Caki2 (cell line): Measurements from ENCODE around the gene PKD2L1. TPM values are rescaled to one million over a fixed set of nuclear protein-coding genes. Genes with fewer than 3 reads are reported as not detected.

Experiments
- DNase-seq: peaks from one replicate; pipeline ENCODE4 v3.0.0-alpha.2; 2015; ENCODE audit warnings: low read depth
- in situ Hi-C: cut with HindIII; loops from 2 replicates; pipeline ENCODE4 v1.10.0; 2016; ENCODE audit warnings: low sequenced_read_pairs, low pct_unique_long_range_greater_than_20kb, mixed read lengths
- total RNA-seq: library from RNA; depleted of rRNA; stranded (reverse); fragments of >200 nt; shearing (Covaris generic); gene quantifications from 2 replicates; pipeline ENCODE4 v1.2.3, GENCODE V29; 2014; ENCODE audit warnings: low replicate concordance

PKD2L1 gene
- total RNA-seq, 1 experiment from 2014 or later = not detected

DNA sequence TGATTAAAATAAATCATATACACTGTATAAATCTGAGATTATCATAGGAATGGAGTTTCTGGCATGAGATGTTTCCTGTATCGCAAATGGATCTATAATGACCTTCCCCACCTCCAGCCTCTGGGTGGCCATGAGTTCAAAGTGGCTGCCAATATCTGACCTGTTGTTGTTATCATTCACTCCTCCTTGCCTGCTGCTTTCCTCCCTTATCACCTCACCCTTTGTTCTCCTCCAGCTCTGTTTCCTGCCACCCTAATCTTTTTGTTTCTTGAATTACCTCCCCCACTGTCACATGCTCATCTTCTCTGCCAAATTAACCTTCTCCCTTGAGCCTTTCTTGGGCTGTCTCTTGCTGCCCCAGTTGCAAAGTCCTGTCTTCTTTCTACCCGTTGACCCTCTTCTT, 29.0 kb upstream of the PKD2L1 start:
- in situ Hi-C loops = no loop called here
- no peak for DNase-seq

DNA sequence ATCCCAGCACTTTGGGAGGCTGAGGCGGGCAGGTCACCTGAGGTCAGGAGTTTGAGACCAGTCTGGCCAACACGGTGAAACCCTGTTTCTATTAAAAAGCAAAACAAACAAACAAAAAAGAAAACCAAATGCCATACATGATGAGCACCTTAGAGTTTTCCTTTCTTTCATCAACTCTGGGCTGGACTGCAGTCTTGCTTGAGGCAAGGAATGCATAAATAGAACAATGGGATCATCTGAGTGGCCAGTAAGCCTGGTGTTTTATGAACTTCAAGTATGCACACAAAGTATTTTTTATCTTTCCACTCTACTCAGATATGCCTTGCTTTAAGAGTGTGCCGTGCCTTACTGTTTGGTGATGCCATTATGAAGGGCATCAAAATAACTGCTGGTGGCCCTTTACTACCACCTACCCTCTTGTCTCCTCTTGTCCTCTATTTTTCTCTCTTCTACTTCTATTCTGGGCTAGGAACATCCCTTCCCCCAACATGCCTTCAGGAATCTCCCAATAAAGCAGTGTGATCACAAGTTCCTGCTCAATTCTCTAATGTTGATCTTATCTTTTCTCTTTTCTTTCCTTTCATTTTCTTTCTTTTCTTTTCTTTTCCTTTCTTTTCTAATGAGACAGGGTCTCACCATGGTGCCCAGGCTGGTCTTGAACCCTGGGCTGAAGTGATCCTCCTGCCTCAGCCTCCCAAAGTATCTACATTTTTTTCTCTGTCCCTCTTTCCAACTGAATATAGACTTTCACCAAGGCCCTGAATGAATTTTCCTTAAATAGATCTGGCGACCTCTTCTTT, 27.2 kb upstream of the PKD2L1 start:
- in situ Hi-C loops = no loop called here
- DNase-seq = no peak

DNA sequence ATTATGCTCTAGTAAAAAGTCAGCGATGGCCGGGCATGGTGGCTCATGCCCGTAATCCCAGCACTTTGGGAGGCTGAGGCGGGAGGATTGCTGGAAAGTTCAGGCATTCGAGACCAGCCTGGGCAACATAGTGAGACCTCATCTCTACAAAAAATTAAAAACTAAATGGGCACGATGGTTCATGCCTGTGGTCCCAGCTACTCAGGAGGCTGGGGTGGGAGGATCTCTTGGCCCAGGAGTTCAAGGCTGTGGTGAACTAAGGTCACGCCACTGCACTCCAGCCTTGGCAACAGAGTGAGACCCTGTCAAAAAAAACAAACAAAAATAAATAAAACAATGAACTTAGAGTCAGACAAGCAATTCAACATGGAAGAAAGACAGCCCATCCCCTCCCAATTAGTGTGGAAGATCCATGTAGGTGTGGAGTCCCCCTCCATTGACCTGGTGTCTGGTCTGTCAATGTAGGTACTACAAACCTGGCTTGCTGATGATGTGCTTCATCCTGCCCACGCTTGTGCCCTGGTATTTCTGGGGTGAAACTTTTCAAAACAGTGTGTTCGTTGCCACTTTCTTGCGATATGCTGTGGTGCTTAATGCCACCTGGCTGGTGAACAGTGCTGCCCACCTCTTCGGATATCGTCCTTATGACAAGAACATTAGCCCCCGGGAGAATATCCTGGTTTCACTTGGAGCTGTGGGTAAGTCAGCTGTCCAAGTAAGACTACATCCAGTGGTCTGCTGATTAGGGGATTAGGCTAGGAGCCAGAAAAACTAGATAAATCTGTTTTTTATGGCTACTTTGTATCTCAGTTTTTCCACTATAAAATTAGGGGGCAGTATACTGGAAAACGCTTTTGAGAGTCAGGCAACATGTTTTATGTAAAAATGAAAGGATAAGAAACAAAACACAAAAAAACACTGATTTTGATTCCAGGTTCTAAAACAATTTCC, 26.3 kb upstream of the PKD2L1 start:
- in situ Hi-C loops = no loop called here
- no peak for DNase-seq

DNA sequence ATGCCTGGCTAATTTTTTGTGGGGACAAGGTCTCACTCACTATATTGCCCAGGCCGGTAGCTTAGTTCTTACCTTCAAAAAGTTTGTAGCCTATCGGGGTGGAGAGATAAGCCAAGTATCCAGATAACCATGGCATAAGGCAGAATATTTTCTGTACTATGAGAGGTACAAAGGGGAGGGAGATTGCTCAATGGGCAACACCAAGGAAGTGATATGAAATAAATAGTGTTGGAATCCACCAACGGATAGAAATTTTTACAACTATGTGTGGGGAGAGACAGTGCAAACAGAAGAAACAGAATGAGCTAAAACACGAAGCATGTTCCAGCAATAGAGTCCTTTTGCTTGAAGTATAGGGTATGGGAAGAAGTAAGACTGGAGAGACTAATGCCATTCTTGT, 25.1 kb upstream of the PKD2L1 start:
- in situ Hi-C loops = no loop called here

DNA sequence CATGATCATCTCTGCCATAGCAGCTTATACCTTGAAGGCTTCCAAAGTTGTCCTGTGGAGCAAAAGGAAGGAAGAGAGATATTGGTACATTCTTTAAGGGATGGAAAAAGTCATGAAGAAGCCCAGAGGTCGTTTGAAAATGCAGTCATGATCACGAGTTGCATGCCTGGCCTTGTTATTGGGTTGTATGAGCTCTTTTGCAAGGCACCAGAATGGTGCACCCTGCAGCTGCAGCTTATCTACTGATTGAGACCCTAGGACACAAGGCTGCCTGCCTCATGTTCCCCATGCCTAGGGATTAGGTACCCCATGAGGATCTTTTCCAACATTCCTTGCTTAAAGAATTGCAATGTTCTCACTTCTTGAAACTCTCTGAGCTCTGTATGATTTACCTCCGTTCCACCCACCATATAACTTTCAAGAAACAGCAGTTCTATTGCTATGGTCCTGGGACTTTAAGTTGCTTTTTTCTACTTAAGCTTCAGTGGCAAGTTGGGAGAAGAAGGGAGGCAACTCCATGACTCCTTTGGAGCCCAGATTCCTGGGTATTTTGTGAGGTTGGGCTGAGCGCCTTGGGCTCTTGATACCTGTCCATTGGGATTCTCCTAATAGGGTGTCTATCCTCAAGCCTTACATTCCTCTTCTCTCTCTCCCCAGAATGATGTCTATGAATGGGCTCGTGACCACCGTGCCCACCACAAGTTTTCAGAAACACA, 23.9 kb upstream of the PKD2L1 start:
- in situ Hi-C loops = no loop called here
- DNase-seq = no peak

More for the DNA sequence above, 25.1 kb upstream of the PKD2L1 start:
- DNase-seq = no peak

DNA sequence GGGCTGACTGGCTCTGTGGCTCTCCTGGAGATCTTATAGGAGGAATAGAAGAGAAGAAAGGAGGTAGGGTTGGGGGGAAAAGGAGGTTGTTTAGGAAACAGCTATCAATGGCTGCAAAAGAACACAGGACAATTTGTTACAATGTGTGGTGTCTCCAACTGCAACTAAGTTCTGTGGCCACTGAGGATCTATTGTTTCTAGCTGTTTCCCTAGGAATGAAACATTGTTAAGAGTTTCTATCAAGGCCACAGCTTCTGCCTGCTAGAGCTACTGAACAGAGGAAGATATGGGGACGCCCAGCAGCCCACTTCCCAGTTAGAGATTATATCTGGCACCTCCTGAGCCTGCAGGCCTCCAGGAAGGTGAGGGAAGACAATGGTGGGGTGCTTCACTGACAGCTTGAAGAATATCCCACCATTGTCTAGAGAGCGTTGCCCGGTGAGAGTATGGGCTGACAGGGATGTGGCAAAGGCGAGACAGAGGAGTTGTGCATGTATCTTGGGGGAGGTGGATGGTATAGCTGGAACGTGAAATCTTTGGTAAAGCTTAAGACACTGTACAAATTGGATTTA, 21.0 kb upstream of the PKD2L1 start:
- no peak for DNase-seq
- in situ Hi-C loops = no loop called here

DNA sequence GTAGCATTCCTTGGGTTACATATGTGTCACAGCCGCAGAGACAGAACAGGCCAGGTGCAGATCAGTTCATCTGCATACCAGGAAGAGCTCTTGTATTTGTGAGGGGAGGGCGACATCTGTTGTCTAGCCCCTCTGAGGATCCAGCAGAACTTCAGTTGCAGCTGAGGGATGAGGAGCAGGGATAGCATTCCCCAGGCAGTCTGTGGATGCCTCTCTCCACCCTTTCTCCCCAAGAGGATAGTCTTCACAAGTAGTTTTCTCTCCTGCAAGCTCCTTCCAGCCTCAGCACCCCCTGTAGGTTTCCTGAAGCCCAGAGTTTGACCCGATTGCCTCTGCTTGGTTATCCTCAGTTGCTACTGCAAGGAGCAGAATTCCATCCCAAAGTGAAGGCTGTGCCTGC, 19.6 kb upstream of the PKD2L1 start:
- no peak for DNase-seq
- in situ Hi-C loops = loop anchor here (25.0 kb wide), 1 partner anchor 88 kb away; no protein-coding TSS in a partner anchor

DNA sequence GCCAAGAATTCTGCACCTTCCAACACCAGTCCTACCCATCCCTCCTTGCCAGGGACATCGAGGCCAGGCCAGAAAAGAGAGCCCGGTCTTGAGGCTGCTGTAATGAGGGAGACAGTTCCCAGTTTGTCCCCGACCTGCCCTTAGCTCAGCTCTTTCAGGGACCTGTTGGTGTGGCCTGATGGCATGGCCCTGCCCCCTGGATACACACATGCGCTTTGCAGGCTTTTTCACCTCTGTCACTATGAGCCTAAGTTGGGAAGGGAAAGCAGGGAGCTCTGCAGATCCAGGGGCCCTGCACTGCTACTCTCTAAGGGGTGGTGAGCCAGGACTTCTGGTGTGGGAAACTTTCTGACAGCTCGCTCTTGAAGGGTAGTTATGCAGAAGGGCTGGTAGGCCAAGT, 19.1 kb upstream of the PKD2L1 start:
- in situ Hi-C loops = loop anchor here (25.0 kb wide), 1 partner anchor 88 kb away; no protein-coding TSS in a partner anchor
- DNase-seq = no peak

DNA sequence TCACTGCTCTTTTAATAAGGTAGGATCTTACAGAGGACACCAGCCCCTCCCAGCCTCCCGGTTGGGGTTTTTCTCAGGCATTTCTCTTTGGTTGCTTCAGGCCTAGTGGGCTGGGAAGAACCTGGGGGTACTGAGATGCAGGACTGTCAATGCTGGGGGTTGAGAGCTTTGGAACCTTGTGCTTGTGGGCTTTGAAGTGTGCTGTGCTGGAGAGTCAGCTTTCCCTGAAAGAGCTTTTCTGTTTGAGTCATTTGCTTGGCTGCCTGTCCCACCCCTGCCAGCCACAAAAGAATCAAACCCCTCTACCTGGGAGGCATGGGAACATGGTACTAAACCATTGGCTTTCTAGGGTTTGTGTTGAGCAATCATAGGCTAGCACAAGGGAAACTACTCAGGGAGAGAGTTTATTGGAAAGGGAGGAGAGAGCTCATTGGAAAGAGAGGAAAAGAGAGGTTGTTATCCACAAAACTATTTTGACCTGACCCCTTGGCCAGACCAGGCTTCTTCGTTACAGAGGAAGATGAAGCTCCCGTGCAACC, 18.4 kb upstream of the PKD2L1 start:
- in situ Hi-C loops = loop anchor here (25.0 kb wide), 1 partner anchor 89 kb away; no protein-coding TSS in a partner anchor

DNA sequence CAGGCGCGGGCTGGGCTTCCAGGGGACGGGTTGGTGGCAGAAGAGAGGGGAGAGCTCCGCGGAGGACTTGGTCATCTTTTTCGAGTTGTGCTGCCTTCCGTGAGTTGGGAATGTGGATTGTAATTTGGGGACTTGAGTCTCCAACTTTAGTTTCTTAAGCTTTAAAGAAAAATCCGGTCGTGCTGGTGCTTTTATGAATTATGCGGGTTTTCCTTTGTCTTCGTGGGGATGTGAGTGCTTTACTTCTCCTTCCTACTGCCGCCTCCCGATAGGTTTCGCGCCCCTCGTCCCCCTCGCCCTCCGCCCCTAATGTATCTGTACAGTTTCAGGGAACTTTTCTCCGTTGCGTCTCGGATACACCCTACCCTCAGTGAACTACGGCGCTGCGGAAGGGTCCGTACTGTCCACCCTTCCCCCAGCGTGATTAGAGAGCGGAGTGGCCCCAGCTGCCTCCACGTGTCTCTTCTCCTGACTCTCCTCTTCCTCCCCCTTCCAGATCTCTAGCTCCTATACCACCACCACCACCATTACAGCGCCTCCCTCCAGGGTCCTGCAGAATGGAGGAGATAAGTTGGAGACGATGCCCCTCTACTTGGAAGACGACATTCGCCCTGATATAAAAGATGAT, 17.7 kb upstream of the PKD2L1 start:
- in situ Hi-C loops = loop anchor here (25.0 kb wide), 1 partner anchor 90 kb away; no protein-coding TSS in a partner anchor
- no peak for DNase-seq

More for the DNA sequence above, 18.4 kb upstream of the PKD2L1 start:
- DNase-seq = no peak

DNA sequence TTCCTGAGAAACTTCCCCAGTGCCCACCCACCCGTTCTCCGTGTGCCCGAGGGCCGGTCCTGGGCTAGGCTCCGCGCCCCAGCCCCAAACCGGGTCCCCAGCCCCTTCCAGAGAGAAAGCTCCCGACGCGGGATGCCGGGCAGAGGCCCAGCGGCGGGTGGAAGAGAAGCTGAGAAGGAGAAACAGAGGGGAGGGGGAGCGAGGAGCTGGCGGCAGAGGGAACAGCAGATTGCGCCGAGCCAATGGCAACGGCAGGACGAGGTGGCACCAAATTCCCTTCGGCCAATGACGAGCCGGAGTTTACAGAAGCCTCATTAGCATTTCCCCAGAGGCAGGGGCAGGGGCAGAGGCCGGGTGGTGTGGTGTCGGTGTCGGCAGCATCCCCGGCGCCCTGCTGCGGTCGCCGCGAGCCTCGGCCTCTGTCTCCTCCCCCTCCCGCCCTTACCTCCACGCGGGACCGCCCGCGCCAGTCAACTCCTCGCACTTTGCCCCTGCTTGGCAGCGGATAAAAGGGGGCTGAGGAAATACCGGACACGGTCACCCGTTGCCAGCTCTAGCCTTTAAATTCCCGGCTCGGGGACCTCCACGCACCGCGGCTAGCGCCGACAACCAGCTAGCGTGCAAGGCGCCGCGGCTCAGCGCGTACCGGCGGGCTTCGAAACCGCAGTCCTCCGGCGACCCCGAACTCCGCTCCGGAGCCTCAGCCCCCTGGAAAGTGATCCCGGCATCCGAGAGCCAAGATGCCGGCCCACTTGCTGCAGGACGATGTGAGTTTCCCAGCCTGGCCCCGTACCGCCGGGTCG, 16.9 kb upstream of the PKD2L1 start, which contains the start of gene SCD:
SCD (plus strand) TSS at position 469 of the 803 bp plus-strand sequence; CDS start at position 741, 272 bp downstream.
- in situ Hi-C loops = loop anchor here (25.0 kb wide), 1 partner anchor 90 kb away; no protein-coding TSS in a partner anchor
- peak; percentile 92 for DNase-seq

DNA sequence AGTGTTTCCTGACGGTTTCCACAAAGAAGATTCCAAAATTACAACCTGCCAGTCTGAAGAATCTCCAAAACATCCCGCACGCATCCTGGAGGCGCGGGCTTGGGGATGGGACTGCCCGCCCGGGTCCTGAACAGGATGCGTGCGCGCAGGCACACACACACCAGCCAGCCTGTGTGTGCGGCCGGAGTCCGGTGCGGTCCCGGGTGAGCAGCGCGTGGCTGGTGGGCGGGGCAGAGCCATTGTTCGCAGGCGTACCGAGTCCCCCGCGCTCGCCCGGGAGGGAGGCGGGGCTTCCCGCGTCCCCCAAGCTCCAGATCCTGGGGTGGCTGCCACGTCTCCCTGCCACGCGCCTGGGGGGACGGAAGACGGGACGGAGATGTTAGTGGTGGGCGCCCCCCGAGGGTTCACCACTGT, 16.3 kb upstream of the PKD2L1 start:
- in situ Hi-C loops = loop anchor here (25.0 kb wide), 1 partner anchor 91 kb away; no protein-coding TSS in a partner anchor
- peak; percentile 79 for DNase-seq

DNA sequence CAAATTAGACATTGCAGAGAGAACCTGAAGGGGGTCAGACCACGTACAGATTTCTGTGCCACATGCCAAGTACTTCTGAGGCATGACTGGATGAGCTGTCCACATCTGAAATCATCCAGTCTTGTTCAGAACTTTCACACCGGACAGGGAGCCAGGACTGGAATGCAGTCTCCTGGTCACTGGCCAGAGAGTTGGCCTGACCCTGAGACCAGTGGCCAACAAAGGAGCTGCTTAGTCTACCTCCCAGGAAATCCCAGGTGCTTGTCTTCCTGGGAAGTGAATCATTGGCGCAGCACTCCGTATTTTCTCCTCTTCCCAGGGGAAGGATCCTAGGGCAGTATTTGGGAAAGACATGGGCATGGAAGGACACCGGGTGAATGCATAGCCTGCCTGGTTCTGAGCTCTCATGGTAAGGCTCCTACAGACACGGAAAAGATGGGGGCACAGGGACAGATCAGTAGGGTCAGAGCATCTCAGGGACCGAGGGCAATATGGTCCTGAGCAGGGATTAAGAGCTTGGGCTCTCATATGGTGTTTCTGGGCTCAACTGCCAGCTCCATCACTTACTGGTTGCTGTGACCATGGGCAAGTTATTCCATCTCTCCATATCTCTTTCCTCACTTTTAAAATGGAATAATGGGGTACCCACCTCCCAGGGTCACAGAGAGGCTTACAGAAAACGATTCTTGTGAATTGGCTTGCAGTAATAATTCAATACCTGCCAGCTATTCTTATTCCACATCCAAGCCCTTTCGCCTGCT, 15.7 kb upstream of the PKD2L1 start:
- in situ Hi-C loops = loop anchor here (25.0 kb wide), 1 partner anchor 92 kb away; no protein-coding TSS in a partner anchor
- peak; percentile 53 for DNase-seq

DNA sequence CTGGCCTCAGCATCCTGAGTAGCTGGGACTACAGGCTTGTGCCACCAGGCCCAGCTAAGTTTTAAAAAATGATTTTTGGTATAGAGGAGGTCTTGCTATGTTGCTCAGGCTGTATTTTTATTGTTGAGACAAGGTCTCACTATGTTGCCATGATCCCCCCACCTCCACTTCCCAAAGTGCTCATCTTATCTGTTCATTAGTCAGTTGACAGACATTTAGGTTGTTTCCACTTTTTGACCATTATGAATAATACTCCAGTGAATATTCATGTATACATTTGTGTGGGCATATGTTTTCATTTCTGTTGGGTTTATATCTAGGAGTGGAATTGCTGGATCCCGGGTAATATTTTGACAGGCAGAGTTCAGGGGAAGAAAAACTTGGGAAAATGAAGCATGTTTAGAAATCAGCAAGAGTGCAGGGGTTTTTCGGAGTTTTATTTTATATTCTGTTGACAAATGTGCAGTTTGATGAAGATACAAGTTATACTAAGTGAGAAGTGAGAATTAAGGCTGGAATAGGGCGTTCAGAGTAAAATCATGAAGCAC, 14.3 kb upstream of the PKD2L1 start:
- no peak for DNase-seq
- in situ Hi-C loops = loop anchor here (25.0 kb wide), 1 partner anchor 93 kb away; no protein-coding TSS in a partner anchor

DNA sequence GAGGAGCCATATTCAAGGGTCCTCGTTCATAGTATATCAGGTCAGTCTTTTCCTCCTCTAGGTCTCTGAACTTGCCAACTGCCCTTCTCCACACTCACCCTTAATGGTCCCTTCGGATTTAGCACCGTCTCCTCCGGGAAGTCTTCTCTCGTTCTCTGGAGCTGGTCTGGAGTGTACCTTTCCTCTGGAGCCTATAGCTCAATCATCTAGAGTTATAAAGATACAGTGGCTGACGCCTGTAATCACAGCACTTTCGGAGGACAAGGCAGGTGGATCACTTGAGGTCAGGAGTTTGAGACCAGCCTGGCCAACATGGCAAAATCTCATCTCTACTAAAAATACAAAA, 12.6 kb upstream of the PKD2L1 start:
- no peak for DNase-seq
- in situ Hi-C loops = loop anchor here (25.0 kb wide), 1 partner anchor 95 kb away; no protein-coding TSS in a partner anchor
